Astrocyte (in vitro differentiated cells and primary cell): ENCODE data around the gene GALNT7. TPM values are rescaled to one million over a fixed set of nuclear protein-coding genes. Genes with fewer than 3 reads are reported as not detected.

ENCODE experiments used
- DNase-seq: peaks from one replicate; pipeline ENCODE4 v3.0.0-alpha.2; 2010; ENCODE audit warnings: low read depth
- FAIRE-seq: peaks from 2 replicates; lab custom pipeline; 2011; peaks lifted over from hg19 to GRCh38; lab: Jason Lieb, UNC
- H2AFZ ChIP-seq: 2 replicates; pipeline ENCODE4 v1.6.0; 2012; ENCODE audit warnings: low read depth, low read length, inconsistent platforms
- H3K27ac ChIP-seq: 2 replicates; pipeline ENCODE4 v1.5.1; 2011; ENCODE audit warnings: low read depth, low read length, inconsistent platforms
- H3K27me3 ChIP-seq: 2 replicates; pipeline ENCODE4 v1.6.0; 2011; ENCODE audit warnings: low read length, inconsistent platforms; ENCODE audit not compliant: insufficient read depth
- H3K36me3 ChIP-seq: 2 replicates; pipeline ENCODE4 v1.5.1; 2011; ENCODE audit warnings: low read length, inconsistent platforms; ENCODE audit not compliant: insufficient read depth
- H3K4me1 ChIP-seq: 2 replicates; pipeline ENCODE4 v1.5.1; 2011; ENCODE audit warnings: low read length, inconsistent platforms; ENCODE audit not compliant: insufficient read depth
- H3K4me2 ChIP-seq: 2 replicates; pipeline ENCODE4 v1.6.0; 2012; ENCODE audit warnings: low read length, inconsistent platforms
- H3K4me3 ChIP-seq: 2 replicates; pipeline ENCODE4 v1.5.1; 2011; ENCODE audit warnings: low read depth, mild to moderate bottlenecking, low read length, inconsistent platforms; ENCODE audit not compliant: insufficient read depth
- H3K79me2 ChIP-seq: 2 replicates; pipeline ENCODE4 v1.6.0; 2012; ENCODE audit warnings: mild to moderate bottlenecking, low read length, inconsistent platforms; ENCODE audit not compliant: insufficient read depth
- H3K9ac ChIP-seq: 2 replicates; pipeline ENCODE4 v1.6.0; 2012; ENCODE audit warnings: mild to moderate bottlenecking, low read length, inconsistent platforms
- H3K9me3 ChIP-seq: 2 replicates; pipeline ENCODE4 v1.5.1; 2012; ENCODE audit warnings: low read depth, mild to moderate bottlenecking, low read length, inconsistent platforms; ENCODE audit not compliant: insufficient read depth
- H4K20me1 ChIP-seq: 2 replicates; pipeline ENCODE4 v1.6.0; 2012; ENCODE audit warnings: low read length, inconsistent platforms; ENCODE audit not compliant: insufficient read depth
- H3K27ac Mint-ChIP-seq: one replicate; pipeline ENCODE4 v1.8.0; 2021; ENCODE audit warnings: mild to moderate bottlenecking, mixed read lengths; ENCODE audit not compliant: unreplicated experiment
- H3K27me3 Mint-ChIP-seq: one replicate; pipeline ENCODE4 v1.8.0; 2021; ENCODE audit warnings: low read depth, mixed read lengths; ENCODE audit not compliant: unreplicated experiment
- H3K36me3 Mint-ChIP-seq: one replicate; pipeline ENCODE4 v1.8.0; 2021; ENCODE audit warnings: low read depth, mixed read lengths; ENCODE audit not compliant: unreplicated experiment
- H3K4me1 Mint-ChIP-seq: one replicate; pipeline ENCODE4 v1.8.0; 2021; ENCODE audit warnings: low read depth, mixed read lengths; ENCODE audit not compliant: unreplicated experiment
- H3K4me3 Mint-ChIP-seq: one replicate; pipeline ENCODE4 v1.8.0; 2021; ENCODE audit warnings: mild to moderate bottlenecking, moderate library complexity, mixed read lengths; ENCODE audit not compliant: unreplicated experiment
- H3K9me3 Mint-ChIP-seq: one replicate; pipeline ENCODE4 v1.8.0; 2021; ENCODE audit warnings: mild to moderate bottlenecking, mixed read lengths; ENCODE audit not compliant: unreplicated experiment
- EZH2 ChIP-seq: IDR thresholded peaks from 2 replicates; pipeline ENCODE4 v1.6.1; 2012; ENCODE audit warnings: mild to moderate bottlenecking, low read length, inconsistent platforms; ENCODE audit not compliant: insufficient read depth
- total RNA-seq: library from RNA; stranded (reverse); gene quantifications from 2 replicates; pipeline ENCODE4 v1.2.1, GENCODE V29; 2021
- TF ChIP-seq, protein P1 (sequence below): IDR thresholded peaks from 2 replicates; pipeline ENCODE4 v1.5.1; 2011; ENCODE audit warnings: low read depth, mild to moderate bottlenecking, inconsistent platforms, low read length, moderate library complexity; ENCODE audit not compliant: insufficient read depth

GALNT7 gene
- total RNA-seq, 1 donor from 2014 or later, result 97.6 TPM

DNA sequence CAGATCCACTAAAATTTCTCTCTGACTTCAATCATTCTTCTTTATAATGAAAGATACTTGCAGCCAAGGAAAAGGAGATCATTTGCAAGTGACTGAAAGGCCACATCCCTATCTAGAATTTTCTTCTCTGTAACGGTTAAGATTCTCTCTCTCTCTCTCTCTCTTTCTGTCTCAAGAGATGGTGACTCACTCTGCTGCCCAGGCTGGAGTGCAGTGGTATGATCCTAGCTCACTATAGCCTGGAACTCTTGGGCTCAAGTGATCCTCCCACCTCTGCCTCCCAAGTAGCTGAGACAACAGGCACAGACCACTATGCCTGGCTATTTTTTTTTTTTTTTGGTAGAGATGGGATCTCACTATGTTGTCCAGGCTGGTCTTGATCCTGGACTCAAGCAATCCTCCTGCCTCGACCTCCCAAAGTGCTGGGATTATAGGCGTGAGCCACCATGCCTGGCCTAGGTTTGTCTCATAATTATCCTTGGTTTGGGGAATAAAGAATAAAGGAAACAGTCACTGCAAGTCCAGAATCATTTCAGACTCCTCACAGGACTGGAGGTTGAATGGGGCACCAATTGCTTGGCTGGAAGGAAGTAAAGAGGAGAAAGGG is 33.3 kb upstream of the GALNT7 start:
- H3K36me3 Mint-ChIP-seq, result no peaks in the 10 kb centered on the region
- DNase-seq (peak; percentile 62), FAIRE-seq (no peak)
- Histone ChIP-seq H3K4me1 (no peaks in the 10 kb centered on the region), H3K36me3 (no peaks in the 10 kb centered on the region), H3K9me3 (no peaks in the 10 kb centered on the region), H2AFZ (no peak overlapping the region), H4K20me1 (no peaks in the 10 kb centered on the region), H3K9ac (no peak overlapping the region), H3K27me3 (no peaks in the 10 kb centered on the region), H3K27ac (no peak overlapping the region), H3K79me2 (no peaks in the 10 kb centered on the region), H3K4me3 (no peak overlapping the region), H3K4me2 (no peak overlapping the region)
- no peak overlapping the region for H3K27ac Mint-ChIP-seq
- TF ChIP-seq EZH2, result no peak
- TF ChIP-seq, protein P1, sequence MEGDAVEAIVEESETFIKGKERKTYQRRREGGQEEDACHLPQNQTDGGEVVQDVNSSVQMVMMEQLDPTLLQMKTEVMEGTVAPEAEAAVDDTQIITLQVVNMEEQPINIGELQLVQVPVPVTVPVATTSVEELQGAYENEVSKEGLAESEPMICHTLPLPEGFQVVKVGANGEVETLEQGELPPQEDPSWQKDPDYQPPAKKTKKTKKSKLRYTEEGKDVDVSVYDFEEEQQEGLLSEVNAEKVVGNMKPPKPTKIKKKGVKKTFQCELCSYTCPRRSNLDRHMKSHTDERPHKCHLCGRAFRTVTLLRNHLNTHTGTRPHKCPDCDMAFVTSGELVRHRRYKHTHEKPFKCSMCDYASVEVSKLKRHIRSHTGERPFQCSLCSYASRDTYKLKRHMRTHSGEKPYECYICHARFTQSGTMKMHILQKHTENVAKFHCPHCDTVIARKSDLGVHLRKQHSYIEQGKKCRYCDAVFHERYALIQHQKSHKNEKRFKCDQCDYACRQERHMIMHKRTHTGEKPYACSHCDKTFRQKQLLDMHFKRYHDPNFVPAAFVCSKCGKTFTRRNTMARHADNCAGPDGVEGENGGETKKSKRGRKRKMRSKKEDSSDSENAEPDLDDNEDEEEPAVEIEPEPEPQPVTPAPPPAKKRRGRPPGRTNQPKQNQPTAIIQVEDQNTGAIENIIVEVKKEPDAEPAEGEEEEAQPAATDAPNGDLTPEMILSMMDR, result no peak
- H3K9me3 Mint-ChIP-seq, result no peaks in the 10 kb centered on the region
- peaks cover 3% of the 10 kb centered on the region for H3K27me3 Mint-ChIP-seq
- peaks cover 5% of the 10 kb centered on the region for H3K4me1 Mint-ChIP-seq
- H3K4me3 Mint-ChIP-seq, result no peak overlapping the region

DNA sequence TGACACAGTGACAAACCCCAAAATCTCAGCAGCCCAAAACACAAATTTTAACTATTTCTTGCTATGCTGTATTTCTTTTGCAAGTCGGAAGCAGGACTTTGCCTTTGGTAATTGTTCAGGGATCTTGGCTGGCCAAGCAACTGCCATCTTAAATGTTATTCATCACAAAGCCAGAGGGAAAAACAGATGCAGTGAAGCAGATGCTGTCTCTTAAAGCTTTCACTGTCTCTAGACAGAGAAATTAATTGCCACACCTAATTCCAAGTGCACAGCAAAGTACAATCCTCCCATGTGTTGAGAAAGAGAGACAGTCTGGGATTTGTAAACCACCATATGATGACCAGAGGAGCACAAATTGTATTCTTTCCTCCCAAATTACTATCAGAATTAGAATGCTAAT is 30.0 kb upstream of the GALNT7 start:
- Histone ChIP-seq H2AFZ (no peak overlapping the region), H3K4me1 (no peaks in the 10 kb centered on the region), H3K27ac (no peak overlapping the region), H4K20me1 (no peaks in the 10 kb centered on the region), H3K9ac (no peak overlapping the region), H3K4me2 (no peak overlapping the region), H3K4me3 (no peak overlapping the region), H3K9me3 (no peaks in the 10 kb centered on the region), H3K79me2 (no peaks in the 10 kb centered on the region), H3K36me3 (no peaks in the 10 kb centered on the region), H3K27me3 (no peaks in the 10 kb centered on the region)
- Mint-ChIP-seq H3K9me3 (no peaks in the 10 kb centered on the region), H3K27me3 (no peaks in the 10 kb centered on the region), H3K4me1 (peaks cover 4% of the 10 kb centered on the region), H3K4me3 (no peak overlapping the region), H3K27ac (no peak overlapping the region), H3K36me3 (no peaks in the 10 kb centered on the region)
- TF ChIP-seq, protein P1, result no peak
- no peak for TF ChIP-seq EZH2
- FAIRE-seq (no peak), DNase-seq (no peak)

DNA sequence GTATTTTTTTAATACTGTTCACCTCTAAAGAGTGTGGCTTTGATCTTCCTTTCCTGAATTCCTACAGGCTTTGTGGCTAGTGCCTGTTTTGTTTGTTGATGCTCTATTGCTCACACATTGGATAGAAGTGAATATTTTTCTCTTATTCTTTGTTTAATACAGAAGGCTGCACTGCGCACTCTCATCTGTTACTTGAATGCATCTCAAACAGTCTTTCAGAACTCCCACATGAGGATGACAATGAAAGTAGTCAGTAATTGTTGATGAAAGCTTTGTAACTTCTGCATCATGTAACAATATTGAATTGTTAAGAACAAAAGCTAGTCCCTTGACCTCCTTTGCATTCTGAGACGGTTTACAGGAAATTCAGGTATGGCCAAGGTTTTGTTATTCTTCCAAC is 29.1 kb upstream of the GALNT7 start:
- H3K27me3 Mint-ChIP-seq, result no peaks in the 10 kb centered on the region
- Histone ChIP-seq H3K27me3 (no peaks in the 10 kb centered on the region), H3K79me2 (no peaks in the 10 kb centered on the region), H2AFZ (no peak overlapping the region), H3K36me3 (no peaks in the 10 kb centered on the region), H4K20me1 (no peaks in the 10 kb centered on the region), H3K27ac (no peak overlapping the region), H3K4me2 (no peak overlapping the region), H3K4me1 (no peaks in the 10 kb centered on the region), H3K9me3 (no peaks in the 10 kb centered on the region), H3K4me3 (no peak overlapping the region), H3K9ac (no peak overlapping the region)
- no peak overlapping the region for H3K27ac Mint-ChIP-seq
- no peak for DNase-seq
- H3K4me1 Mint-ChIP-seq, result peaks cover 7% of the 10 kb centered on the region
- TF ChIP-seq, protein P1, result no peak
- no peak for TF ChIP-seq EZH2
- FAIRE-seq, result no peak
- no peaks in the 10 kb centered on the region for H3K9me3 Mint-ChIP-seq
- no peak overlapping the region for H3K4me3 Mint-ChIP-seq
- no peaks in the 10 kb centered on the region for H3K36me3 Mint-ChIP-seq
